Heart left ventricle (tissue), 16 donors: ENCODE data around the gene HSF5. TPM values are rescaled to one million over a fixed set of nuclear protein-coding genes. Genes with fewer than 3 reads are reported as not detected.

Experiments used
- ATAC-seq, 4 donors: fragments of 200-7000 bp; cut with Tn5 transposase; one replicate each; pipeline ENCODE4 v1.9.1; 2020 to 2022; ENCODE audit warnings: moderate library complexity in 4 of 4, mild to moderate bottlenecking in 3 of 4, moderate number of reproducible peaks in 1 of 4
- DNase-seq, 5 donors: peaks; one replicate each; pipeline ENCODE4 v3.0.0-alpha.2; 2020
- H3K27ac ChIP-seq, 12 donors: fragments of 200-600 bp; sonication (generic) in 4 of 12; one replicate each; pipeline versions ENCODE4 v1.5.0 to v1.8.0; 2016 to 2022; ENCODE audit warnings: mild to moderate bottlenecking in 2 of 12
- H3K27me3 ChIP-seq, 9 donors: fragments of 200-600 bp; sonication (generic) in 2 of 9; one replicate each; pipeline versions ENCODE4 v1.5.1 to v1.8.0; 2016 to 2022; ENCODE audit warnings: mild to moderate bottlenecking in 3 of 9
- H3K36me3 ChIP-seq, 9 donors: fragments of 200-600 bp; sonication (generic) in 2 of 9; one replicate each; pipeline versions ENCODE4 v1.5.0 to v1.8.0; 2018 to 2022; ENCODE audit warnings: mild to moderate bottlenecking in 2 of 9
- H3K4me1 ChIP-seq, 12 donors: fragments of 200-600 bp; sonication (generic) in 4 of 12; one replicate each; pipeline versions ENCODE4 v1.5.0 to v1.8.0; 2016 to 2022; ENCODE audit warnings: mild to moderate bottlenecking in 3 of 12
- H3K4me3 ChIP-seq, 12 donors: fragments of 200-600 bp; sonication (generic) in 4 of 12; one replicate each; pipeline versions ENCODE4 v1.5.0 to v1.8.0; 2017 to 2022; ENCODE audit warnings: mild to moderate bottlenecking in 9 of 12, moderate library complexity in 4 of 12
- H3K9me3 ChIP-seq, 12 donors: fragments of 200-600 bp; sonication (generic) in 4 of 12; one replicate each; pipeline versions ENCODE4 v1.5.0 to v1.8.0; 2016 to 2022; ENCODE audit warnings: mild to moderate bottlenecking in 1 of 12
- POLR2A ChIP-seq, 2 donors: fragments of 450-650 bp; IDR thresholded peaks; one replicate each; pipeline ENCODE4 v1.6.1; 2017; ENCODE audit warnings: antibody characterized with exemption in 2 of 2, mild to moderate bottlenecking in 2 of 2, moderate library complexity in 2 of 2
- WGBS, 4 donors: extraction: QIAGEN DNeasy Blood & Tissue Kit in 2 of 4; methylation state at CpG; one replicate each; pipeline versions ENCODE4 v1.1.5 to v1.1.7; 2013 to 2018; 5-methylcytosine and 5-hydroxymethylcytosine counted together
- intact Hi-C, 10 donors: fragments of 100-400 bp; cut with DNase I; formaldehyde crosslinking; loops; one replicate each; pipeline versions ENCODE4 v1.11.1 to v1.14.2; 2022
- polyA plus RNA-seq, 2 donors: library from polyadenylated mRNA; stranded (reverse); fragments of 200-250 nt; gene quantifications; one replicate each; pipeline ENCODE4 v1.2.3, GENCODE V29; 2013
- total RNA-seq, 9 donors: library from RNA; depleted of rRNA in 2 of 9; stranded (reverse); fragments of >200 nt in 2 of 9; fragmentation: NEBNext Ultra II Directional in 3 of 9; extraction: Animal tissue kit (Norgen Biotek cat#: 25700) in 3 of 9; gene quantifications; one replicate each; pipeline versions ENCODE4 v1.1.0 to v1.2.4, GENCODE V29; 2016 to 2023
- TF ChIP-seq, protein P1 (sequence below), 12 donors: fragments of 200-600 bp; sonication (generic) in 4 of 12; IDR thresholded peaks; one replicate each; pipeline versions ENCODE4 v1.5.0 to v1.8.0; 2018 to 2022; ENCODE audit warnings: antibody characterized with exemption in 12 of 12, mild to moderate bottlenecking in 5 of 12
- donor health status: ischemic (EF 13 %, LVEDD 7.1; RV severe dilation, severe dysfunction).
- donor health status: healthy with polysubstance abuse.
- donor health status: DM: no; HTN: yes; CAD: no.
- donor health status: DM: no; HTN: no; CAD: no.
- donor health status: ischemic (EF 25% LVEDD 6.9; RV normal size, moderate dysfunction).
- donor health status: ischemic (EF 25% LVEDD 5.7; RV mildly dilated, moderate dysfunction).
- donor health status: healthy.
- donor health status: DM: yes; HTN: yes; CAD: no.
- donor health status: ischemic (EF 35%, LVEDD 5.7; RV mildly dilated, moderate dysfunction).
- donor health status: nonischemic (EF 11% LVEDD 7.7; RV severe dilation, severe dysfunction).
- donor health status: DM: yes; HTN: yes; CAD: no.
- donor health status: PGD.
- donor health status: ischemic (EF 29% LVEDD 5.4; RV normal size, mild dysfunction).
- donor health status: nonischemic (EF 23%, LVEDD 6.1; RV moderate dilation, normal function).

HSF5 gene
- total and polyA plus RNA-seq, 11 donors: 0.06 to 0.19 TPM; not detected in 9

DNA sequence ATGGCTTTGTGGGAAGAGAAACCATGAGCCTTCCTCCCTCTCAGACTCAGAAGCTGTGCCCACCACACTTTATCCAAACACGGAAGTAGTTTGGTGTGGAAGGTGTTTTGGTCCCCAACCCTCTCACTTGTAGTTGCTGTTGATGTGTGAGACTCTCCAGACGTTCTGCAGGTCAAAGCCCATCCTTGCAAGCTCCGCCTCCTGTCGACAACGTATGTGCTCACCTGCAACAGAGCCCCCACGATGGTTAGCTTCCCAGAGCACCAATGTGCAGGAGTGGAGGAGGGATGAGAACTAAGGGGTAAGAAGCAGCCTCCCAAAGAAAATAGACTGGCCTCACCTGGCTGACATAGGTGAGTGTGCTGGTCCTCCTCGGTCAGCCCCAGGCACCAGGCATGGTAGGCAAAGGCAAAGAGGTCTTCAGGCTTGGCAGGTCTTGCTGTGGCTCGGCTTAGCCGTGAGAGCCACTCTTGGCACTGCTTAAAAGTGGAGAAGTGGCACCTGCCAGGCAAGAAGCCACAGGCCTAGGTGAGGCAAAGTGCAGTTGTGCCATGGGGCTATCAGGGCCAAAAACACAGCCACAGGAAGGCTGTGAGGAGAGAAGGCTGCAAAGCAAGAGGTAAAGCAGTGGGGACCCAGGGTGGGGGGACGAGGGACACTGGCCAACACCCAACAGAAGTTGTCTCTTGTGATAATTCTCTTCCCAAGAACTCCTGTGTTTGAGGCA is 20.3 kb upstream of the HSF5 start:
- intact Hi-C loops: no loop called here
- Histone ChIP-seq H3K36me3 (peaks cover 5 to 95% (median 91%) of the 10 kb centered on the region in 9 donors), H3K4me3 (no peak overlapping the region), H3K27me3 (no peaks in the 10 kb centered on the region), H3K9me3 (no peaks in the 10 kb centered on the region), H3K27ac (peak overlapping the region in 6 of 12 donors; percentile 13 to 73 (median 69)), H3K4me1 (peaks cover 0 to 35% (median 11%) of the 10 kb centered on the region in 12 donors)
- 64 to 72% (median 66%) methylated on average over 10 of the region's 10 CpGs for WGBS, 4 donors
- TF ChIP-seq POLR2A (IDR thresholded peaks at IDR 0.05): no peak
- TF ChIP-seq, protein P1, sequence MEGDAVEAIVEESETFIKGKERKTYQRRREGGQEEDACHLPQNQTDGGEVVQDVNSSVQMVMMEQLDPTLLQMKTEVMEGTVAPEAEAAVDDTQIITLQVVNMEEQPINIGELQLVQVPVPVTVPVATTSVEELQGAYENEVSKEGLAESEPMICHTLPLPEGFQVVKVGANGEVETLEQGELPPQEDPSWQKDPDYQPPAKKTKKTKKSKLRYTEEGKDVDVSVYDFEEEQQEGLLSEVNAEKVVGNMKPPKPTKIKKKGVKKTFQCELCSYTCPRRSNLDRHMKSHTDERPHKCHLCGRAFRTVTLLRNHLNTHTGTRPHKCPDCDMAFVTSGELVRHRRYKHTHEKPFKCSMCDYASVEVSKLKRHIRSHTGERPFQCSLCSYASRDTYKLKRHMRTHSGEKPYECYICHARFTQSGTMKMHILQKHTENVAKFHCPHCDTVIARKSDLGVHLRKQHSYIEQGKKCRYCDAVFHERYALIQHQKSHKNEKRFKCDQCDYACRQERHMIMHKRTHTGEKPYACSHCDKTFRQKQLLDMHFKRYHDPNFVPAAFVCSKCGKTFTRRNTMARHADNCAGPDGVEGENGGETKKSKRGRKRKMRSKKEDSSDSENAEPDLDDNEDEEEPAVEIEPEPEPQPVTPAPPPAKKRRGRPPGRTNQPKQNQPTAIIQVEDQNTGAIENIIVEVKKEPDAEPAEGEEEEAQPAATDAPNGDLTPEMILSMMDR (IDR thresholded peaks at IDR 0.05): no peak
- ATAC-seq: no peak
- DNase-seq: no peak

DNA sequence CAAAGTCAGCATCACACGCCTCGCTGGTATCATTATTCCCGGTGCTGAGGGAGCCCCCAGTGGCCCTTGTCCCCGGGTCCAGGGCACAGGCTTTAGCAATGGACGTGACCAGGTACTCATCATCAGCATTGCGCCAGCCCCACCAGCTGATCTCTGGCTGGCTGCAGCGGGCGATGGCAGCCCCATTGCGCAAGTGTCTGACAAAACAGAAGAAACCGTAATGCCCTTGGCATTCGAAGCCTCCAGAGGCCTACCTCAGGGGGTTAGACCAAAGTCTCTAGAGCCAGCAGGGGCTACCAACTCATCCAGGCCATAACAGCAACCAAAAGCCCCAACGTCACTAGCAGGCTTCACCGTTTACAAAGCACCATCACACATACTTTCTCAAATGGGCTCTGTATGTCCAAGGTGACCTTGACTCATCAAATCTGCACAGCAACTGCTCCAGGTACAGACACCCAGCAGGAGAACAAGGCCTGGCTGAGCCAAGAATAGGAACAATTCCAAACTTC is 19.0 kb upstream of the HSF5 start:
- Histone ChIP-seq H3K4me1 (peaks cover 0 to 28% (median 7%) of the 10 kb centered on the region in 12 donors), H3K27ac (peak overlapping the region in 10 of 12 donors; percentile 13 to 73 (median 64)), H3K36me3 (peaks cover 5 to 100% (median 99%) of the 10 kb centered on the region in 9 donors), H3K27me3 (no peaks in the 10 kb centered on the region), H3K4me3 (no peak overlapping the region), H3K9me3 (no peaks in the 10 kb centered on the region)
- ATAC-seq: peak in 3 of 4 donors; percentile 48 to 86 (median 72)
- no peak for TF ChIP-seq POLR2A (IDR thresholded peaks at IDR 0.05)
- TF ChIP-seq, protein P1 (IDR thresholded peaks at IDR 0.05): no peak
- 77 to 80% (median 78%) methylated on average over 10 to 13 of the region's 13 CpGs for WGBS, 4 donors
- intact Hi-C loops: no loop called here
- peak in 2 of 5 donors; percentile 67 to 68 for DNase-seq

DNA sequence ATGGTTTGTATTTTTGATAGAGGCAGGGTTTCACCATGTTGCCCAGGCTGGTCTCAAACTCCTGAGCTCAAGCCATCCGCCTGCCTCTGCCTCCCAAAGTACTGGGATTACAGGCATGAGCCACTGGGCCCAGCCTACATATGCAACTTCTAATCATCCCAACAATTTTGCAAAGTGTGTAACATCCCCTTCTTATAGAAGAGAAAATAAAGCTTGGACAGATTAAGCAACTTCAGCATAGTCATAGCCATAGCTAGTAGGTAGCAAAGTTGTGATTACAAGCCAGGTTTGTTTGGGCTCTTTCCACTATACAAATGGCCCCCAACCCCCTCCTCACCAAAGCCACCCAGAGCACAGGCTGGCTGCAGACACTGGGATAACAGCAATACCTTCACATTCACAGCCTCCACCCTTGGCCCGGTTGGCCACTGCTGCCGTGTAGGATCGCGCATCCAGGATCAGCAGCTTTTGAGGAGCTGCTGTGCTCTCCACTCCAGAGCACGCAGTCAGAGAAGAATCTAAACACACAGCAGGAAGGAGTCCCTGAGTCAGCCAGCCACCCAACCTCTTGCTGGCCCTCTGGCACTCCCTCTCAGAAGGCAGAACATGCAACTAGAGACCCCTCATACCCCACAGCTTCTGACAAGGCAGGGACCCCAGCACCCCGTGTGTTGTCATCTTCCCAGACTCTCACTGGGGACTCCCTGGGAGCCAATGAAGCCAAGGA is 18.3 kb upstream of the HSF5 start:
- peaks cover 5 to 100% (median 99%) of the 10 kb centered on the region in 9 donors for H3K36me3 ChIP-seq
- intact Hi-C loops: no loop called here
- no peaks in the 10 kb centered on the region for H3K9me3 ChIP-seq
- H3K4me3 ChIP-seq: no peak overlapping the region
- ATAC-seq: peak in 1 of 4 donors; percentile 5
- TF ChIP-seq POLR2A (IDR thresholded peaks at IDR 0.05): no peak
- TF ChIP-seq, protein P1 (IDR thresholded peaks at IDR 0.05): no peak
- peak overlapping the region in 8 of 12 donors; percentile 13 to 73 (median 64) for H3K27ac ChIP-seq
- H3K27me3 ChIP-seq: no peaks in the 10 kb centered on the region
- WGBS, 4 donors: 87 to 91% (median 89%) methylated on average over 6 to 7 of the region's 7 CpGs
- H3K4me1 ChIP-seq: peaks cover 0 to 28% (median 7%) of the 10 kb centered on the region in 12 donors
- no peak for DNase-seq
